ENCODE data around the gene GLRA3. TPM values are rescaled to one million over a fixed set of nuclear protein-coding genes. Genes with fewer than 3 reads are reported as not detected.

Gene GLRA3
- total RNA-seq, 1 donor from 2014 or later, result not detected

- DNase-seq (ENCODE audit: extremely low read depth, low read depth, low spot score), result no peak
These were observed 221.3 kb downstream of the GLRA3 start for GRCh38 chr4:174607792-174608191.

GRCh38 chr4:174604198-174604597 lies 224.8 kb downstream of the GLRA3 start:
- no peak for DNase-seq (ENCODE audit: extremely low read depth, low read depth, low spot score)

GRCh38 chr4:174600391-174600790 lies 228.7 kb downstream of the GLRA3 start:
- DNase-seq (ENCODE audit: extremely low read depth, low read depth, low spot score), result no peak

GRCh38 chr4:174598800-174599199 lies 230.2 kb downstream of the GLRA3 start:
- no peak for DNase-seq (ENCODE audit: extremely low read depth, low read depth, low spot score)

GRCh38 chr4:174596513-174596912 lies 232.5 kb downstream of the GLRA3 start:
- no peak for DNase-seq (ENCODE audit: extremely low read depth, low read depth, low spot score)

GRCh38 chr4:174595141-174595929 lies 233.7 kb downstream of the GLRA3 start:
- DNase-seq (ENCODE audit: extremely low read depth, low read depth, low spot score), result no peak

GRCh38 chr4:174593701-174594100 lies 235.3 kb downstream of the GLRA3 start:
- no peak for DNase-seq (ENCODE audit: extremely low read depth, low read depth, low spot score)

- DNase-seq (ENCODE audit: extremely low read depth, low read depth, low spot score), result no peak
These were observed 236.1 kb downstream of the GLRA3 start for GRCh38 chr4:174592985-174593335.

- no peak for DNase-seq (ENCODE audit: extremely low read depth, low read depth, low spot score)
These were observed 236.6 kb downstream of the GLRA3 start for GRCh38 chr4:174592256-174592984.

- DNase-seq (ENCODE audit: extremely low read depth, low read depth, low spot score), result no peak
These were observed 237.6 kb downstream of the GLRA3 start for GRCh38 chr4:174591243-174592021.

GRCh38 chr4:174590336-174590735 lies 238.7 kb downstream of the GLRA3 start:
- DNase-seq (ENCODE audit: extremely low read depth, low read depth, low spot score), result no peak

Other genes starting within 250 kb of the GLRA3 start
- not detected in 2 replicates for gene ADAM29, start 89.1 kb upstream of the GLRA3 start, total RNA-seq